Measurements from ENCODE around the gene SPRTN. TPM values are rescaled to one million over a fixed set of nuclear protein-coding genes. Genes with fewer than 3 reads are reported as not detected.

SPRTN gene
- 10.9 TPM for total RNA-seq

DNA sequence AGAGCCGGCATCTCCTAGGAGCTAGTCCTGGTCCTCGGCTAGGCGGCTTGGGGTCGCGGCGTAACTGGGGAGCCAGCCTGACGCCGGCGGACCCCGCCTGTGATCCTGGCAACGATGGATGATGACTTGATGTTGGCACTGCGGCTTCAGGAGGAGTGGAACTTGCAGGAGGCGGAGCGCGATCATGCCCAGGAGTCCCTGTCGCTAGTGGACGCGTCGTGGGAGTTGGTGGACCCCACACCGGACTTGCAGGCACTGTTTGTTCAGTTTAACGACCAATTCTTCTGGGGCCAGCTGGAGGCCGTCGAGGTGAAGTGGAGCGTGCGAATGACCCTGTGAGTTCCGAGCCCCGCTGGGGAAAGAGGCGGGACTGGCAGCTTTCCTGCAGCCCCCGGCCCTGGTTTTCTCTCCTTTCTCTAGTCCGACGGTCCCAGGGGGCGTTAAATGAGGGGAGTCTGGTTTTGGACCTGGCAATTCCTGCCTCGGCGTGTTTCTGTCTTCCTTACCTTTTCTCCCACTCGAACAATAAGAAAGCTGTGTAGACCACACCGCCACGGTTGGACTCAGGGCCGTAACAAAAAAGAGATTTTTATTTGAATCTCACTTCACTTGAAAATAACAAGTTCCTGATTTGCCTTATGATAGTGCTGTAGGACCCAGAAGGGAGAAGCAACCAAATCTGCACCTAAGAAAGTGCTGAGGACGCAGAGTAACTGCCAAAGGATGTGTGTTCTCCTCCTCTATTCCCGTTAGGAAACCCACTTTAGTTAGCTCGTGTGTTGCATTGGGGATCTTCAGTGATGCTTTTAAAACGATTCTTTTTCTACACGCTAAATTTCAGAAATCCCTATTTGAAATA lies at the start of gene SPRTN:
SPRTN (plus strand) TSS at position 24 of the 859 bp plus-strand sequence; CDS start at position 115, 91 bp downstream.
- peak; percentile 38 for DNase-seq

DNA sequence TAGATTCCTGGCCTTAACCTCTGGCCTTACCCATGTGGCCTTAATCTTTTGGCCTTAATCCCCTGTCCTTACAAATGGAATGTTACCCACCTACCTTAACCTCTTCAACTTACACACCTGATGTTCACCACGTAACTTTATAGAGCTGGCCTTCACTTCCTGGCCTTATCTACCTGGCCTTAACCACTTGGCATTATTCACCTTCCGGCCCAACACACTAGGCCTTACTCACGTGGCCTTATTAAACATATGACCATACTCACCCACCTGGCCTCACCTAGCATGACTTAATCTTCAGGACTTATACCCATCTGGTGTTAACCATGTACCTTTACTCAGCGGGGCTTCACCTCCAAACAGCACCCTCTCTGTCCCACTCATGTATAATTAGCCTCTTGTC lies 42.2 kb upstream of the SPRTN start:
- DNase-seq = no peak

GRCh38 chr1:231301990-231302389 lies 36.1 kb upstream of the SPRTN start:
- DNase-seq = no peak

DNA sequence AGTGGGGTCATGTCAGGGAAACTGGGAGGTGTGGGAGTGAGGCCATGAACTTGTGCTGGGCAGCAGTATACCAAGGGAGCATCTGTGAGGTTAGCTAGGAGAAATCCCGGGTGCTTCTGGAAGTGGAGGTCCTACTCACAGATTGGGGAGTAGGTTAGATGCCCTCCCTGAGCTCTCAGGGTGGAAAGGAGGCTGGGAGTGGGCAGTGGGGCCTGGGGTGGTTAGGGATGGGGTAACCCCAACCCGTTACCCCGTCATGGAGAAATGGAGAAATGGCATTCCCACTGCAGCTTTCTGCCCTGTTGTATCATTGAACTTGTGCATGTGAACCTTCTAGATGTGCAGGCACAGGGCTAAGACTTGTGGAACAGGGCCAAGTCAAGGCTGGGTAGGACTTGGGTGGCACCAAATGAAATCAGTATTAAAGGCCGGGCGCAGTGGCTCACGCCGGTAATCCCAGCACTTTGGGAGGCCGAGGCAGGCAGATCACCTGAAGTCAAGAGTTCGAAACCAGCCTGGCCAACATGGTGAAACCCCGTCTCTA lies 27.6 kb upstream of the SPRTN start:
- DNase-seq = no peak

DNA sequence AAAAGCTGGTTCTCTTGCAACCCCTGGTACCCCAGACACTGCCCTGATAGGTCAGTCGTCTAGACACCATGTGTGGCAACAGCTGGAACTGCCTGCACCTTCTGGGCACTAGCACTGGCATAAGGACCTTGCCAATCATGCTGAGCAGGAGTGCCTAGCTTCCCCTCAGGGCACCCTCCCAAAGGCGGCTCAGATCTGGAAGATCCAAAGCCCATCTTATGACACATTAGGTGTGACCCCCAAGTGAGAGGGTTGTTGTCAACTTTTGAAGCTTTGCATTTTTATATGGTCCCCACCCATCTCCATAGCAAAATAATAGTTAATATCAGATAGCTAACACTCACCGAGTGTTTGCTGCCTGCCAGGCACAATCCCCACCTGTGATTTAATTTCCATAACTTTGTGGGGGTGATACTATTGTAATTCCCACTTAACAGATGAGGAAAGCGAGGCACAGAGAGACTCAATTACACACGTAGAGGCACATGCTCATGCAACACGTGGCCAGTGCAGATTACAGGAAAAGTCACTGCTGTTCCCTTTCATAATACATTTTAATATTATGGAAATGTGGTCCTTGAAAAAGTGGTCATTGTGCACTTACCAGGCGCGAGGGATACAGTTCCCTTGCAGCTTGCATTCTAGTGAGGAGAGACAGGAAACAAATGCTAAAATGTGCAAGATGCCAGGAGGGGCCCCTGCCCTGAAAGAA lies 26.2 kb upstream of the SPRTN start:
- DNase-seq = no peak

DNA sequence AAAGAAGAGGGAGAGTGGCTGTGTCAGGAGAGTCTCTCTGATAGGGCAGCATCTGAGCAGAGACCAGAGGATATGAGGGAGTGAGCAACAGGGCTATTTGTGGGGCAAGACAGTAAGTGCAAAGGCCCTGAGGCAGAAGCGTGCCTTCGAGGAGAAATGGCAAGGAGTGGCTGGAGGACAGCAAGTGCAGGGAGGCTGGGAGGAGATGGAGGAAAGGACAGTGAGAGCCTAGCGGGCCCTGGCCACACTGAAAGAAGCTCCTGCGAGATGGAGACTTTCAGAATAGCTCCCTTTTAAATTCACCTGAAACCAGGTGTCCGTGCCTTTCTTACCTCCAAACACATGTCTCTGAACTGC lies 25.7 kb upstream of the SPRTN start:
- DNase-seq = no peak

DNA sequence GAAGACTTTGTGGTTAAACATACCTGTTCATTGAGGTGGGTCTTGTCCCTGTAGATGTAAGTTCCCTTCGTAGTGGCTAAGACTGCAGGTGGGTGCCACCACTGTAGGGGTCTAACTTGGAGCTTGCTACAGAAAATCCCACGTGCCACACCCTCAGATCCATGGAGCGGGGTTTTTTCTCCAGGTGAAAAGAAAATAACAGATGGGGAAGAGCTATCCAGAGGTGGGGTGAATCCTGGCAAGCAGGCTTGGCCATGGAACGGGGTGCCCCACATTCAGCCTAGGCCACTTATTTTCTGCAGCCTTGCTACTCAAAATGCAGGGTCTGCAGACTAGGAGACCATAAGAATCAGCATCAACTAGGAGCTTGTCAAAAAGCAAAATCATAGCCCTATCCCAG lies 24.4 kb upstream of the SPRTN start:
- DNase-seq = no peak

- peak; percentile 5 for DNase-seq
Observed at GRCh38 chr1:231315887-231316286, 22.2 kb upstream of the SPRTN start.

- no peak for DNase-seq
Observed at GRCh38 chr1:231317306-231318014, 20.6 kb upstream of the SPRTN start.

DNA sequence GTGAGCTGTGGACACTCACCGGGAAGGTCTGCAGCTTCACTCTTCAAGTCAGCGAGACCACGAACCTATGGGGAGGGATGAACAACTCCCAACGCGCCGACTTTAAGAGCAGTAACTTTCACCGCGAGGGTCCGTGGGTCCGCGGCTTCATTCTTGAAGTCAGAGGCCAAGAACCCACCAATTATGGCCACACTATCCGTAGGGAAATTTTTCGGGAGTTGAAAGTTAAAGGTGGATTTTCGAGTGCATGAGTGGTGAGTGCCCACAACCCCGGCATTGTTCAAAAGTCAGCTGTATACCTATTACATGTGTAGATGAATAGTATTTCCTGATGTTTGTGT lies 20.1 kb upstream of the SPRTN start:
- DNase-seq = no peak

DNA sequence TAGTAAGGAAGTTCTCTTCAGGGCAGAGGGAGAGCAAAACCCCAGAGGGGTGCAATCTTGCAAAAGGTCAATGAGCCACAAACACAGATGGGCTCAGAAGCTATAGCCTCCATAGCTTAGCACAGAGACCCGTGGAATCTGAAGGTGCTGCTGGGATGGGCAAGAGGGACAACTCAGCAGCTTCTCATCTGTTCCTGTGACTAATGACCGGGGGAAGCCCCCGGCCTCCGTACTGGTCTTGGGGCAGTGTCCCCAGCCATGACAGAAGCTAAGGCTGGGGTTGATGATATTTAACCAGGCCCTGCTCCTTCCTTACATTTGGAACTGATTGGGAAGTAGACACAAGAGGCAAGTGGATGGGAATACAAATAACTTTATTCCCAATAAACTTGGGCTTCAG lies 19.5 kb upstream of the SPRTN start:
- no peak for DNase-seq

DNA sequence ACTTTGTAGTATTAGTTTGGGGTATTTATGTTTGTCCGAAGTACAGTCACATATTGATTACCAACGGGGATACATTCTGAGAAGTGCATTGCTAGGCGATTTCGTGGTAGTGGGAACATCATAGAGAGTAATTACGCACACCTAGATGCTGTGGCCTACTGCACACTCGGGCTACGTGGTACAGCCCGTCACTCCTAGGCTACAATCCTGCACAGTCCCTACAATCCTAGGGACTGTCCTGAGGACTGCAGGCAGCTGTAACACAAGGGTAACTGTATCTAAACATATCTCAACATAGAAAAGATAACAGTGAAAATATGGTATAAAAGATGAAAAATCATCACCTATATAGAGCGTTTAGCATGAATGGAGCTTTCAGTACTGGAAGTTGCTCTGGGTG lies 19.0 kb upstream of the SPRTN start:
- no peak for DNase-seq

GRCh38 chr1:231322880-231323530 lies 15.1 kb upstream of the SPRTN start:
- no peak for DNase-seq

GRCh38 chr1:231324660-231325059 lies 13.4 kb upstream of the SPRTN start:
- DNase-seq = no peak

GRCh38 chr1:231326248-231326647 lies 11.8 kb upstream of the SPRTN start:
- peak; percentile 3 for DNase-seq

DNA sequence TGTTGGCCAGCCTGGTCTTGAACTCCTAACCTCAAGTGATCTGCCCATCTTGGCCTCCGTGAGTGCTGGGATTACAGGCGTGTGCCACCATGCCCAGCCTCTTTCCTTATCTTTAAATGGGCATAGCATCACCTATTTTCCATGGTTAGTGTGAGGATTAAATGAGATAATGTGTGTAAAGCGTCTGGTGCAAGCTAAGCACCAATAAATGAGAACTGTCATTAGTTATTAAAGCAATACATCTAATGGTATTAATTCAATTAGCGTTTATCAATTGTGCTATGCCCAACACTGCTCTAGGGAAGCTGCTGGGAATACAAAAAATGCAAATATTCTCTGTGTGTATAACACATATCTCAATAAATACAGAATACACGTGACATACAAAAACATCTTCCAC lies 10.5 kb upstream of the SPRTN start:
- DNase-seq = no peak

DNA sequence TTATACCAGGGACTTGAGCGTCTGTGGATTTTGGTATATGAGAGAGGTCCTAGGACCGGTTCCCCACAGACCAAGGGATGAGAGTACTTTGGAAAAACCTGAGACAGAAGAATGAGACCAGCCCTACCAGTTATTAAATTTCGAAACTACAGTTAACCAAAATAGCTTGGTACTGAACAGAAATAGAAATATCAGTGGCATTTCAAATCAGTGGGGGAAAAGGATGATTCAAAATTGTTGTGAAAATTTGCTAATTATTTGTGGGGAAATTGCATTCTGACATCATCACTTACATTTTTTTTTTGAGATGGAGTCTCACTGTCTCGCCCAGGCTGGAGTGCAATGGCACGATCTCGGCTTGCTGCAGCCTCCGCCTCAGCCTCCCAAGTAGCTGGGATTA lies 8.6 kb upstream of the SPRTN start:
- no peak for DNase-seq

GRCh38 chr1:231332761-231333160 lies 5.3 kb upstream of the SPRTN start:
- DNase-seq = no peak

GRCh38 chr1:231334079-231334666 lies 3.9 kb upstream of the SPRTN start:
- DNase-seq = no peak

DNA sequence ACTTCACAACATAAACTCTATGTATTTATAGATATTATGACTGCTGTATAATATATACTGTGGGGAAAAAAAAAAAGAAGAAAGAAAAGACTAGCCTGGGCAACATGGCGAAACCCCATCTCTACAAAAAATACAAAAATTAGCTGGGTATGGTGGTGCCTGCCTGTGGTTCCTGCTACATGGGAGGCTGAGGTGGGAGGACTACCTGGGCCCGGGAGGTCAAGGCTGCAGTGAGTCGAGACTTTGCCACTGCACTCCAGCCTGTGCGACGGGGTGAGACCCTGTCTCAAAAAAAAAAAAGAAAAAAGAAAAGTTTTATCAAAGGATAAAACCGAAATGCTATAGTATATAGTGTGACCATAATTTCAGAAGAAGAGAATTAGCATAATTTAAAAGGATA lies 3.1 kb upstream of the SPRTN start:
- no peak for DNase-seq

DNA sequence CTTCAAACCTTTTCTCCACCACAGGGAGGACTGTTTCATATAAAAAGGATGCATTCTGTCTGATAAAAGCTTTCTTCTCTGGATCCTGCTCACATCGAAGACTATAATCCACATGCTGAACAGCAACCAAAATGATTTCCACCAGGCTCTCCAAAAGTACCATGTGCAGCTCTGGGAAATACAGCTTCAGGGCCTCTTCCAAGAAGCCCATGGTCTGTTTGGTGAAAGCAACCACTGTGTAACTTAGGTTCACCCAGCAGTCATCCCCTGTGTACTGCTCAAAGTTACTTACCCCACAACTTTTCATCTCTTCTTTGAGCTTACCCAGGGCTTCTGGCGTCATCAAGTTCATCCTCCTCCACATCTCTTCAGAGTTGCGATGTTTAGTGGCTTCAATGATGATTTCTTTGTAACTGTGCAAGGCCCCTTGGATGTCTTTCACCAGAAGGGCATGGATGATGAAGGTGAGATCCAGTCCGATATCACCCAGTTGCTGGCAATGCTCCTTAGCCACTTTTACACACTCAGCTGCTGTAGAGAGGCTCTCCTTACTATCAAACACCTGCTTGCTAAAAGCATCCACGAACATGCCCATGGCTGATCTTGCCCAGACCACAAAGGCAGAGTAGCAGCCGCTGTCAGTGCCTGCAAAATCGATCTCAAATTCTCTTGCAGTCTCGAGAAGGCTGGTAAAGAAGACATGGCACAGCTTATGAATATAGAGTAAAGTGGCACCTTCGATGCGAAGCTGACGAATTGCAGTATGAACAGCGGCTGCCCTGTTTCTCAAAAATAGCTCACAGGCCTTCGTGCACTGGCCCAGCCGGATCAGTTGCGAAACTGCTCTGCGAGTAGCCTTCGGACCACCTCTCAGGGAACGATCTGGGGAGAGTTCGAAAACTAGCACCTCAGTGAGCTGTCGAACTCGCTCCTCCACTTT lies 2.2 kb upstream of the SPRTN start:
- no peak for DNase-seq

Data from tongue (tissue), 2 donors.